ENCODE data around the gene MGRN1.

GRCh38 chr16:4663777-4664465 lies 39.3 kb downstream of the MGRN1 start:
- no peak for TF ChIP-seq EZH2 (IDR thresholded peaks at IDR 0.05; ENCODE audit: insufficient read depth, poor library complexity, severe bottlenecking)
- no peak for TF ChIP-seq EZH2phosphoT487 (IDR thresholded peaks at IDR 0.05; ENCODE audit: insufficient read depth, low read depth)

All from GM23248 (cell line).